A549 (cell line): ENCODE results near the gene TNS2.

Experiments
- CEBPB ChIP-seq, 2 experiments: fragments of >200 bp in 1 of 2; sonication (Bioruptor Twin) in 1 of 2; formaldehyde crosslinking in 1 of 2; IDR thresholded peaks; 2 replicates each; pipeline ENCODE4 v1.6.1; 2012 to 2016
- CHD2 ChIP-seq: fragments of 150-350 bp; IDR thresholded peaks from 2 replicates; pipeline ENCODE4 v1.6.1; 2014; ENCODE audit warnings: low read length; ENCODE audit not compliant: partially characterized antibody
- ESRRA ChIP-seq: fragments of 150-350 bp; IDR thresholded peaks from 2 replicates; pipeline ENCODE4 v1.6.1; 2014; ENCODE audit warnings: mild to moderate bottlenecking, low read length, borderline replicate concordance
- HOXB5 ChIP-seq: fragments of 250-450 bp; sonication (Bioruptor Pico); IDR thresholded peaks from 2 replicates; pipeline ENCODE4 v1.5.0; 2020; ENCODE audit warnings: mild to moderate bottlenecking, moderate library complexity
- KDM1A ChIP-seq: fragments of 200-600 bp; sonication (generic); IDR thresholded peaks from 2 replicates; pipeline ENCODE4 v1.6.1; 2016; ENCODE audit warnings: low read depth, mild to moderate bottlenecking
- MYC ChIP-seq: IDR thresholded peaks from 2 replicates; pipeline ENCODE4 v1.6.1; 2012; ENCODE audit warnings: mild to moderate bottlenecking, inconsistent platforms, low read length, improper control_type of control experiment, borderline replicate concordance
- PHF8 ChIP-seq: fragments of 200-600 bp; sonication (generic); IDR thresholded peaks from 2 replicates; pipeline ENCODE4 v1.6.1; 2016; ENCODE audit warnings: low read depth, mild to moderate bottlenecking, antibody characterized with exemption, moderate library complexity, borderline replicate concordance
- POLR2A ChIP-seq: IDR thresholded peaks from 2 replicates; pipeline ENCODE4 v1.6.1; 2012; ENCODE audit warnings: mild to moderate bottlenecking, low read length
- POLR2AphosphoS2 ChIP-seq: conservative IDR thresholded peaks from 2 replicates; pipeline ENCODE4 v1.6.1; 2012; ENCODE audit warnings: low read length, improper control_type of control experiment, inconsistent platforms
- RCOR1 ChIP-seq: fragments of 150-350 bp; IDR thresholded peaks from 2 replicates; pipeline ENCODE4 v1.6.1; 2014; ENCODE audit warnings: antibody characterized with exemption, low read length, low read depth
- TF ChIP-seq, protein P1 (sequence below): fragments of >200 bp; sonication (Bioruptor Twin); formaldehyde crosslinking; IDR thresholded peaks from 3 replicates; pipeline ENCODE4 v1.5.1; 2016

- TF ChIP-seq HOXB5 (no peak), RCOR1 (no peak), MYC (no peak), CEBPB (IDR thresholded peaks at IDR 0.05) (no peak), CHD2 (no peak), ESRRA (no peak), KDM1A (no peak), POLR2A (no peak), POLR2AphosphoS2 (no peak), PHF8 (no peak)
- TF ChIP-seq, protein P1, sequence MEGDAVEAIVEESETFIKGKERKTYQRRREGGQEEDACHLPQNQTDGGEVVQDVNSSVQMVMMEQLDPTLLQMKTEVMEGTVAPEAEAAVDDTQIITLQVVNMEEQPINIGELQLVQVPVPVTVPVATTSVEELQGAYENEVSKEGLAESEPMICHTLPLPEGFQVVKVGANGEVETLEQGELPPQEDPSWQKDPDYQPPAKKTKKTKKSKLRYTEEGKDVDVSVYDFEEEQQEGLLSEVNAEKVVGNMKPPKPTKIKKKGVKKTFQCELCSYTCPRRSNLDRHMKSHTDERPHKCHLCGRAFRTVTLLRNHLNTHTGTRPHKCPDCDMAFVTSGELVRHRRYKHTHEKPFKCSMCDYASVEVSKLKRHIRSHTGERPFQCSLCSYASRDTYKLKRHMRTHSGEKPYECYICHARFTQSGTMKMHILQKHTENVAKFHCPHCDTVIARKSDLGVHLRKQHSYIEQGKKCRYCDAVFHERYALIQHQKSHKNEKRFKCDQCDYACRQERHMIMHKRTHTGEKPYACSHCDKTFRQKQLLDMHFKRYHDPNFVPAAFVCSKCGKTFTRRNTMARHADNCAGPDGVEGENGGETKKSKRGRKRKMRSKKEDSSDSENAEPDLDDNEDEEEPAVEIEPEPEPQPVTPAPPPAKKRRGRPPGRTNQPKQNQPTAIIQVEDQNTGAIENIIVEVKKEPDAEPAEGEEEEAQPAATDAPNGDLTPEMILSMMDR, result no peak
Observed at GRCh38 chr12:53055471-53056266, 5.8 kb downstream of the TNS2 start.
